Right atrium auricular region (tissue), 2 donors: ENCODE measurements around the gene PRPF19. TPM values are rescaled to one million over a fixed set of nuclear protein-coding genes. Genes with fewer than 3 reads are reported as not detected.

ENCODE experiments used
- DNase-seq: peaks from one replicate; pipeline ENCODE4 v3.0.0-alpha.2; 2019; ENCODE audit warnings: low spot score
- H3K27ac ChIP-seq, 2 donors: fragments of 200-600 bp; sonication (generic); 1 replicate in 1 of 2; 2 replicates in 1 of 2; pipeline ENCODE4 v1.5.1; 2016 to 2019
- H3K27me3 ChIP-seq, 2 donors: fragments of 200-600 bp; sonication (generic); one replicate each; pipeline versions ENCODE4 v1.5.1 to v1.6.0; 2017 to 2019
- H3K36me3 ChIP-seq: fragments of 200-600 bp; sonication (generic); one replicate; pipeline ENCODE4 v1.5.1; 2016
- H3K4me1 ChIP-seq, 2 donors: fragments of 200-600 bp; sonication (generic); one replicate each; pipeline versions ENCODE4 v1.5.1 to v1.6.0; 2017 to 2019
- H3K4me3 ChIP-seq, 2 donors: fragments of 200-600 bp; sonication (generic); 1 replicate in 1 of 2; 2 replicates in 1 of 2; pipeline ENCODE4 v1.5.1; 2017 to 2019; ENCODE audit warnings: mild to moderate bottlenecking in 1 of 2, moderate library complexity in 1 of 2
- H3K9me3 ChIP-seq, 2 donors: fragments of 200-600 bp; sonication (generic); one replicate each; pipeline ENCODE4 v1.5.1; 2019
- CTCF ChIP-seq, 2 donors: fragments of 200-600 bp; sonication (generic); IDR thresholded peaks; one replicate each; pipeline ENCODE4 v1.5.1; 2019; ENCODE audit warnings: antibody characterized with exemption in 2 of 2
- total RNA-seq, 2 donors: library from RNA; depleted of rRNA; stranded (reverse); fragments of >200 nt; gene quantifications; one replicate each; pipeline ENCODE4 v1.1.0, GENCODE V29; 2016

The PRPF19 gene
- total RNA-seq, 2 donors from 2014 or later: 20.3 to 46.2 TPM

GRCh38 chr11:60870276-60870675 lies 36.1 kb downstream of the PRPF19 start:
- H3K4me1 ChIP-seq: peaks cover 0 to 35% of the 10 kb centered on the region in 2 donors
- no peaks in the 10 kb centered on the region for H3K36me3 ChIP-seq
- H3K4me3 ChIP-seq: no peak overlapping the region
- TF ChIP-seq CTCF (IDR thresholded peaks at IDR 0.05): no peak
- H3K27me3 ChIP-seq: no peaks in the 10 kb centered on the region
- DNase-seq: no peak
- no peaks in the 10 kb centered on the region for H3K9me3 ChIP-seq
- no peak overlapping the region for H3K27ac ChIP-seq

GRCh38 chr11:60869451-60869825 lies 36.9 kb downstream of the PRPF19 start:
- Histone ChIP-seq H3K27ac (no peak overlapping the region), H3K4me1 (peaks cover 0 to 35% of the 10 kb centered on the region in 2 donors), H3K9me3 (no peaks in the 10 kb centered on the region), H3K4me3 (no peak overlapping the region), H3K36me3 (no peaks in the 10 kb centered on the region), H3K27me3 (no peaks in the 10 kb centered on the region)
- no peak for DNase-seq
- no peak for TF ChIP-seq CTCF (IDR thresholded peaks at IDR 0.05)

GRCh38 chr11:60868682-60869450 lies 37.5 kb downstream of the PRPF19 start:
- Histone ChIP-seq H3K9me3 (no peaks in the 10 kb centered on the region), H3K27me3 (no peaks in the 10 kb centered on the region), H3K27ac (no peak overlapping the region), H3K4me3 (no peak overlapping the region), H3K4me1 (peaks cover 0 to 35% of the 10 kb centered on the region in 2 donors), H3K36me3 (no peaks in the 10 kb centered on the region)
- no peak for TF ChIP-seq CTCF (IDR thresholded peaks at IDR 0.05)
- no peak for DNase-seq

- Histone ChIP-seq H3K4me3 (no peak overlapping the region), H3K9me3 (no peaks in the 10 kb centered on the region), H3K27me3 (no peaks in the 10 kb centered on the region), H3K27ac (no peak overlapping the region), H3K36me3 (no peaks in the 10 kb centered on the region), H3K4me1 (peaks cover 0 to 28% of the 10 kb centered on the region in 2 donors)
- DNase-seq: no peak
- no peak for TF ChIP-seq CTCF (IDR thresholded peaks at IDR 0.05)
Measured at GRCh38 chr11:60867871-60868681, 38.3 kb downstream of the PRPF19 start.

GRCh38 chr11:60866911-60867870 lies 39.2 kb downstream of the PRPF19 start, which contains the start of gene ZP1:
Gene ZP1, plus strand, starts transcription at chr11:60867542. Its CDS starts 20 bp downstream, at chr11:60867562.
- H3K27ac ChIP-seq: no peak within 1 kb of the TSS
- no peaks in the 10 kb centered on the region for H3K27me3 ChIP-seq
- no peak for TF ChIP-seq CTCF (IDR thresholded peaks at IDR 0.05)
- peaks cover 0 to 19% of the 10 kb centered on the region in 2 donors for H3K4me1 ChIP-seq
- no peaks in the 10 kb centered on the region for H3K9me3 ChIP-seq
- H3K4me3 ChIP-seq: no peak within 1 kb of the TSS
- DNase-seq: no peak
- no peaks in the 10 kb centered on the region for H3K36me3 ChIP-seq
